ENCODE results near the gene RUNX1.
"Not testable (repeated sequence)": the region's sequence is repeated elsewhere in the genome, so short reads cannot be mapped to it uniquely, and the experiment has no call there.

RUNX1 gene

DNA sequence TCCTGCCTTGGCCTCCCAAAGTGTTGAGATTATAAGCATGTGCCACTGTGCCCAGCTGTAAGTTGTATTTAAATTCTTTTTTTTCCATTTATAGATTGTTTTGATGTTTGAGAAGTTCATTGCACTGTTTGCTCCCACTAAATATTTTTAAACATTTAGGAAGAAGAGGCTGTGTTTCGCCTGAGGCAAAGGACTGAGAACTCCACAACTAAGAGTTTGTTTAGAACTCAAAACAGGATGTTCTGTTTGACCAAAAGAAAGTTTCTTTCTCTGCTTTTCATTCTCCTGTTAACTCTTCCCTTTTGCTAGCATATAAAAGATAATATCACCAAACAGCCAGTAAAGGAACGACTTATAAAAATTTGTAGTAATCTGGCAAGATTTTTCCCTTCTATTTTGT is 87.0 kb downstream of the RUNX1 start:
- no peak overlapping the region for H3K27ac ChIP-seq
- TF ChIP-seq, protein P1, sequence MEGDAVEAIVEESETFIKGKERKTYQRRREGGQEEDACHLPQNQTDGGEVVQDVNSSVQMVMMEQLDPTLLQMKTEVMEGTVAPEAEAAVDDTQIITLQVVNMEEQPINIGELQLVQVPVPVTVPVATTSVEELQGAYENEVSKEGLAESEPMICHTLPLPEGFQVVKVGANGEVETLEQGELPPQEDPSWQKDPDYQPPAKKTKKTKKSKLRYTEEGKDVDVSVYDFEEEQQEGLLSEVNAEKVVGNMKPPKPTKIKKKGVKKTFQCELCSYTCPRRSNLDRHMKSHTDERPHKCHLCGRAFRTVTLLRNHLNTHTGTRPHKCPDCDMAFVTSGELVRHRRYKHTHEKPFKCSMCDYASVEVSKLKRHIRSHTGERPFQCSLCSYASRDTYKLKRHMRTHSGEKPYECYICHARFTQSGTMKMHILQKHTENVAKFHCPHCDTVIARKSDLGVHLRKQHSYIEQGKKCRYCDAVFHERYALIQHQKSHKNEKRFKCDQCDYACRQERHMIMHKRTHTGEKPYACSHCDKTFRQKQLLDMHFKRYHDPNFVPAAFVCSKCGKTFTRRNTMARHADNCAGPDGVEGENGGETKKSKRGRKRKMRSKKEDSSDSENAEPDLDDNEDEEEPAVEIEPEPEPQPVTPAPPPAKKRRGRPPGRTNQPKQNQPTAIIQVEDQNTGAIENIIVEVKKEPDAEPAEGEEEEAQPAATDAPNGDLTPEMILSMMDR (conservative IDR thresholded peaks at IDR 0.05): no peak
- TF ChIP-seq ZFX (IDR thresholded peaks at IDR 0.05): no peak

GRCh38 chr21:34960687-34961086 is 88.4 kb downstream of the RUNX1 start:
- H3K27ac ChIP-seq: no peak overlapping the region
- no peak for TF ChIP-seq ZFX (IDR thresholded peaks at IDR 0.05)
- TF ChIP-seq, protein P1 (conservative IDR thresholded peaks at IDR 0.05): no peak

GRCh38 chr21:34959607-34960006 is 89.5 kb downstream of the RUNX1 start:
- TF ChIP-seq, protein P1 (conservative IDR thresholded peaks at IDR 0.05): no peak
- no peak for TF ChIP-seq ZFX (IDR thresholded peaks at IDR 0.05)
- H3K27ac ChIP-seq: no peak overlapping the region

DNA sequence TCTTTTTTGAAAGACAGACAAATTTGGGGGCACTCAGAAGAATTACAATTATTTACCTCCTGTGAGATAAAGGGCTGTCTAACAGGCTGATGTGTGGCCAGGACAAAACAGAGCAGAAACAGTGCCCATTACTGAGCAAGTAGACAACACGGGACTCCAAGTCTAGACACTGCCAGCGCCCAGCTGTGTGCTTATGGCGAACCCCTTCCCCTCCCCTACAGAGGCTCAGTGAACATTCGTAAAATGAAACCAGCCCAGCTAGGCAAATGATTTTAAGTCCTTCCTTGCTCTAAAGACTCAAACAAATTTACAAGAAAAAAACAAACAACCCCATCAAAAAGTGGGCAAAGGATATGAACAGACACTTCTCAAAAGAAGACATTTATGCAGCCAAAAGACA is 91.1 kb downstream of the RUNX1 start:
- no peak overlapping the region for H3K27ac ChIP-seq
- TF ChIP-seq, protein P1 (conservative IDR thresholded peaks at IDR 0.05): no peak

GRCh38 chr21:34956416-34957316 is 92.4 kb downstream of the RUNX1 start:
- TF ChIP-seq ZFX (IDR thresholded peaks at IDR 0.05): no peak
- TF ChIP-seq, protein P1 (conservative IDR thresholded peaks at IDR 0.05): no peak
- H3K27ac ChIP-seq: no peak overlapping the region

DNA sequence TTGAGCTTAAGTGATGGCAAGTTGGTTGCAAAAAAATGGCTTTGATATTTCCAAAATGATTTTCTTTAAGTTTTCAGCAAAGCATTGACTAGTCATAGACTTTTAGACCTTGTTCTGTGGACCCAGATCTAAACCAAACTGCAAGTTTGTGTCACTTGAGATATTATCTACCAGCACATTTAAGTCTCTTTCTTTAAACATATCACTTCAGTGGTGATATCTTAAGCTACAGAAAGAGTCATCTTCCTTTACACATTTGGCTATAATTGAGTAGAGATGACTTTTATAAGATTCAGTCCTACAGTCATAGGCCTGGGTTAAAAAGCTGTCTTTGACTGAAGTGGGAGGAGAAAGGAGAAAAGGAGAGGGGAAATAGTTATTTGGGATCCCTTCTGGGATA is 95.2 kb downstream of the RUNX1 start:
- H3K27ac ChIP-seq: no peak overlapping the region
- TF ChIP-seq ZFX (IDR thresholded peaks at IDR 0.05): no peak
- TF ChIP-seq, protein P1 (conservative IDR thresholded peaks at IDR 0.05): no peak

- TF ChIP-seq, protein P1 (conservative IDR thresholded peaks at IDR 0.05): no peak
- no peak for TF ChIP-seq ZFX (IDR thresholded peaks at IDR 0.05)
- no peak overlapping the region for H3K27ac ChIP-seq
These were observed 96.4 kb downstream of the RUNX1 start for GRCh38 chr21:34952701-34953100.

DNA sequence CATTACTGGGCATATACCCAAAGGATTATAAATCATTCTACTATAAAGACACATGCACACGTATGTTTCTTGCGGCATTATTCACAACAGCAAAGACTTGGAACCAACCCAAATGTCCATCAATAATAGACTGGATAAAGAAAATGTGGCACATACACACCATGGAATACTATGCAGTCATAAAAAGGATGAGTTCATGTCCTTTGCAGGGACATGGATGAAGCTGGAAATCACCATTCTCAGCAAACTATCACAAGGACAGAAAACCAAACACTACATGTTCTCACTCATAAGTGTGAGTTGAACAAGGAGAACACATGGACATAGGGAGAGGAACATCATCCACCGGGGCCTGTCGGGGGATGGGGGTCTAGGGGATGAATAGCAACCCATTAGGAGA is 97.2 kb downstream of the RUNX1 start:
- not testable (repeated sequence) for H3K27ac ChIP-seq

Data from C4-2B (cell line).